HG02678 (cell line): ENCODE results near the gene DBH.
"Not testable (repeated sequence)": the region's sequence is repeated elsewhere in the genome, so short reads cannot be mapped to it uniquely, and the experiment has no call there.

ENCODE experiments used
- ATAC-seq: cut with Tn5 transposase; IDR thresholded peaks from one replicate; pipeline ENCODE4 v1.9.1; 2021; ENCODE audit warnings: mild to moderate bottlenecking, moderate library complexity; ENCODE audit not compliant: unreplicated experiment

DBH gene

GRCh38 chr9:133621725-133622267 is 14.4 kb upstream of the DBH start:
- ATAC-seq, result no peak

GRCh38 chr9:133622555-133622954 is 13.6 kb upstream of the DBH start:
- no peak for ATAC-seq

- ATAC-seq, result not testable (repeated sequence)
Measured at GRCh38 chr9:133626008-133626407, 10.2 kb upstream of the DBH start.

GRCh38 chr9:133627341-133627740 is 8.8 kb upstream of the DBH start:
- no peak for ATAC-seq

- ATAC-seq, result no peak
Measured at GRCh38 chr9:133628766-133629165, 7.4 kb upstream of the DBH start.

GRCh38 chr9:133629221-133630110 is 6.7 kb upstream of the DBH start:
- ATAC-seq, result no peak

GRCh38 chr9:133631111-133631510 is 5.1 kb upstream of the DBH start:
- no peak for ATAC-seq

- ATAC-seq, result no peak
Measured at GRCh38 chr9:133632806-133633680, 3.1 kb upstream of the DBH start.

- no peak for ATAC-seq
Measured at GRCh38 chr9:133633681-133634080, 2.5 kb upstream of the DBH start.

GRCh38 chr9:133634081-133634691 is 2.0 kb upstream of the DBH start:
- no peak for ATAC-seq

- ATAC-seq, result no peak
Measured at GRCh38 chr9:133635098-133635497, 1.1 kb upstream of the DBH start.

- ATAC-seq, result no peak
Measured at GRCh38 chr9:133636902-133637301, 739 bp downstream of the DBH start.

- ATAC-seq, result no peak
Measured at GRCh38 chr9:133637451-133638055, 1.4 kb downstream of the DBH start.

- no peak for ATAC-seq
Measured at GRCh38 chr9:133638076-133638475, 1.9 kb downstream of the DBH start.

- no peak for ATAC-seq
Measured at GRCh38 chr9:133638711-133639110, 2.5 kb downstream of the DBH start.

- ATAC-seq, result no peak
Measured at GRCh38 chr9:133639613-133640012, 3.5 kb downstream of the DBH start.

GRCh38 chr9:133640160-133640559 is 4.0 kb downstream of the DBH start:
- no peak for ATAC-seq

- no peak for ATAC-seq
Measured at GRCh38 chr9:133640580-133641395, 4.6 kb downstream of the DBH start.

- ATAC-seq, result no peak
Measured at GRCh38 chr9:133641396-133641655, 5.2 kb downstream of the DBH start.
